Dermis blood vessel endothelial cell (primary cell): ENCODE results near the gene MYL12A. TPM values are rescaled to one million over a fixed set of nuclear protein-coding genes. Genes with fewer than 3 reads are reported as not detected.
"Not testable (repeated sequence)": the region's sequence is repeated elsewhere in the genome, so short reads cannot be mapped to it uniquely, and the experiment has no call there.

ENCODE experiments used
- DNase-seq: peaks from one replicate; pipeline ENCODE4 v3.0.0; 2010
- total RNA-seq: library from RNA; depleted of rRNA; stranded (reverse); fragments of >200 nt; gene quantifications from 2 replicates; pipeline ENCODE4 v1.2.3, GENCODE V29; 2014

MYL12A gene
- 781 and 1,396 TPM in 2 replicates for total RNA-seq

DNA sequence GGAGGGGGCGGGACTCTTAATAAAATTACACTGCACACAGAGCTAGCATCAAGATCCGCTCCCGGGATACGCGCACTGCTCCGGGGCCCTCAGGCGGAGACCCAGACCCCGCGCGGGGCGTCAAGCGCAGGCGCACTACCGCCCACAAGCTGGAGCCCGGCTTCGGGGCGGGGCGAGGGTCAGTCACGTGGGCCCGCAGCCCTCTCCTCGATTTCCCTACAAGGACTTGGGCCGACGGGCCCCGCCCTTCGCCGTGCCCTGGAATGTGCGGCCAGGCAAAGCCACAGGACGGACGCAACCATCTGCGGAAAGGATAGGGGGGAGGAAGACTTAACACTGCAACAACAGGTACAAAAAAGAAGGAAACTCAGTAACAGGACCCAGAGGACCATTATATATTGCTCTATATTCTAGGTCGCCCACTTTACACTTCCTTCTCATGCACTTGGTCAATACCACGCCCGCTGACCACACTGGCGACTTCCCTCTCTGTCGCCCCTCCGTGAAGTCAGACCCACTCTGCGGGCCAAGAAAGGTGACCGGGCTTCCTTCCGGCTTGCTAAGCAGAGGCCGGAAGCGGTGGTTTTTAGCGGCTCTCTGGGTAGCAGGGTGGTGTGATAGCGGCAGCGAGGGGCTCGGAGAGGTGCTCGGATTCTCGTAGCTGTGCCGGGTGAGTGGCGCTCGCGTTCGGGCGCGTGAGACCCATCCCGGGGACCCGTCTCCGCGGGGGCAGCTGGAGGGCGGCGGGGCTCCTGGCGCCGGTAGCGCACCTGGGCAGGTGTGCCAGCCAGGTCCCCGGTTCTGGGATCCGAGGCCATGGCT is at the start of gene MYL12A:
Gene MYL12A, plus strand, starts transcription at position 562 of the 822 bp plus-strand sequence. CDS start 5,447 bp downstream, outside the sequence.
- peak; percentile 99 for DNase-seq

DNA sequence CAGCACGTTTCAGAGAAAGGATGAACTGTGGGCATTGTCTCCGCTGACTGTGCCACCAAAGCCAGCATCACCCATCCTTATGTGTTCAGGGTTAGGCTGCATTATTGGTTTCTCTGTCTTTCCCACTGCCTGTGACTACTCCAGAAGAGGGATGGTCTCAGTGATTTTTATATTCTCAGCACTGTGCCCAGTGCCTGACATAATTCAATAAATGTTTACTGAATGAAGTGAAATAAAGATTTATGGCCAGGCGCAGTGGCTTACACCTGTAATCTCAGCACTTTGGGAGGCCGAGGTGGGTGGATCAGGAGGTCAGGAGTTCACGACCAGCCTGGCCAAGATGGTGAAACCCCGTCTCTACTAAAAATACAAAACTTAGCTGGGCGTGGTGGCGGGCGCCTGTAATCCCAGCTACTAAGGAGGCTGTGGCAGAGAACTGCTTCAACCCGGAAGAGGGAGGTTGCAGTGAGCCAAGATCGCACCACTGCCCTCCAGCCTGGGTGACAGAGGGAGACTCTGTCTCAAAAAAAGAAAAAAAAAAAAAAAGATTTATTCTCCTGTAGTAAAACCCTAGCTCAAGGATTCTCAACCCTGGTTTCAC is 49.2 kb upstream of the MYL12A start:
- DNase-seq: not testable (repeated sequence)

DNA sequence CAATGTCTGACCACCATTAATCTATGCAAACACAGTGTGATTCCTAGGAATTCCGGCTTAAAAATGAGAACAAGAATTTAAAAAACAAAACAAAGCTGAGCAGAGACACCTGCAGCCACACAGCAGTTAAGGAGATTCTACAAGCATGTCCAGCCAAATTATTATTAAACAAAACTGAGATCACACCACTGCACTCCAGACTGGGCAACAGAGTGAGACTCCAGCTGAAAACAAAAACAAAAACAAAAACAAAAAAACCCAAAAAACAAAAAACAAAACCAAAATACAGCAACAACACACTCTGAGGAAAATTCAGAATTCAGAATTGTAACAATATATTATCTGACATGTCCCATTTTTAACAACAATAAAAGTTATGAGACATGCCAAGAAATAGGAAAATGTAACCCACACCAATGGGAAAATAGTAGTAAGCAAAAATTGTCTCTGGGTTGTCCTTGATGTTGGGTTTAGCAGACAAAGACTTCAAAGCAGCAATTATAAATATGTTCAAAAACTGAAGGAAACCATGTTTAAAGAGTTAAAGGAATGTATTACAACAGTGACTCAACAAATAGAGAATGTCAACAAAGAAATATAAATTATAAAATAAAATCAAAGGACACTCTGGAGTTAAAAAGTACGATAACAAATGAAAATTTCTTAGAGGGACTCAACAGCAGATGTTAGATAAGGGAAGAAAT is 47.5 kb upstream of the MYL12A start:
- DNase-seq: no peak

DNA sequence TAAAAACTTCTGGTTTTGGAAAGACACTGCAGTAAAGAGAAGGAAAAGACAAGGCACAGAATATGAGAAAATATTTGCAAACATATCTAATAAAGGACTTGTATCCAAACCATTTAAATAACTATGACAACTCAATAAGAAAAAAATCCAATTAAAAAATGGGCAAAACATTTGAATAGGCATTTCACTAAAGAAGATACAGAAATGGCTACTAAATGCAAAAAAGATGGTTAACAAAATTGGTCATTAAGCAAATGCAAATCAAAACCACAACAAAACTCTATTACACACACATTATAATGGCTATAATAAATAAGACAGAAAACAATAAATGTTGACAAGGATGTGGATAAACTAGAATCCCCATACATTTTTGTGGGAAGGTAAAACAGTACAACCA is 42.4 kb upstream of the MYL12A start:
- no peak for DNase-seq

DNA sequence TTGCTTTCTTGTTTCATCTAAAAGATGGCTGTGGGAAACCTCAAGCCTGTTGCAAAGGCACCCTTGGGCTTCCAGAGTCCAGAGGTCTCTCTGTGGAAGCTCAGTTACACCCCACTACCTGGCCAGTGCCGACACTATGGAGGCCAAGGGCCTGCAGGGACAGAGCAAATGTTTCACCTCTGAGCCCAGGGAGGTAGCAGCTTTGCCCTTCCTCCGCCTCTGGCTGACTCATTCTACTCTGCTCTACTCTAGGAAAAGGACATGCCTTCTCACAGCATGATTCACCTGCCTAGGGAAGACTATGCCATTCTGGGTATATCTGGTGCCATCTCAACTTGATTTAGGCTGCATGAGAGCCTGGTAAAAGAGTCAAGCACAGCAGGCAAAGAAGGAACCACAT is 40.0 kb upstream of the MYL12A start:
- DNase-seq: no peak

DNA sequence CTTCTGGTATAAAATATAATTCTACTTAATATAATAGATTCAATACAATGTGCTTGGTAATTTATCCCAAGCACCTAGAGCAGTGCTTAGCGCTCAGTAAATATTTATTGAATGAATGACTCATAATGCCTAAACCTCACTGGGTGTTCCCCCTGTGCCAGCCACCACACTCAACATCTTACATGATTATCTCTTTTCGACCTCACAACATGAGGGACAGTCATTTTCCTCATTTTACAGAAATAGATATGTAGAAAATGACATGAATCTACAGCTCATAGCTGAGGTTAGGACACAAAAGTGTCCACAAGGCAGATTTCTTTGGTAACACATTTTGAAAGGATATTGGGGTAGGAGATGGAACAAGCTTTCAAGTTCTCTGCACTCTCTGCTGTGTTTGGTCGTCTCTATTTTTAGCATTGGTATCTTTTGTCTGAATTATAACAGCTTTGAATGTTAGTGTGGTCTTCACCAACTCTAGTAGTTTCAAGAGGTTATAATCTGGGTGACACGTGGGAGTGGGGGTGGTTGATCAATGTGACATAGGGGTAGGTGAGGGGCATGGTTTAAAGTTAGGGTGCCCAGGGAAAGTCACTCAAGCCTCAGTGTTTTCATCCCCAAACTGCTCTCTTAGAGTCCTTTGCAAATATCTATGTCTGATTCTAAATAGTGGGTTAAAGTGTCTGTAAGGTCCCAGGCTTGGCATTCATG is 37.6 kb upstream of the MYL12A start:
- DNase-seq: no peak

DNA sequence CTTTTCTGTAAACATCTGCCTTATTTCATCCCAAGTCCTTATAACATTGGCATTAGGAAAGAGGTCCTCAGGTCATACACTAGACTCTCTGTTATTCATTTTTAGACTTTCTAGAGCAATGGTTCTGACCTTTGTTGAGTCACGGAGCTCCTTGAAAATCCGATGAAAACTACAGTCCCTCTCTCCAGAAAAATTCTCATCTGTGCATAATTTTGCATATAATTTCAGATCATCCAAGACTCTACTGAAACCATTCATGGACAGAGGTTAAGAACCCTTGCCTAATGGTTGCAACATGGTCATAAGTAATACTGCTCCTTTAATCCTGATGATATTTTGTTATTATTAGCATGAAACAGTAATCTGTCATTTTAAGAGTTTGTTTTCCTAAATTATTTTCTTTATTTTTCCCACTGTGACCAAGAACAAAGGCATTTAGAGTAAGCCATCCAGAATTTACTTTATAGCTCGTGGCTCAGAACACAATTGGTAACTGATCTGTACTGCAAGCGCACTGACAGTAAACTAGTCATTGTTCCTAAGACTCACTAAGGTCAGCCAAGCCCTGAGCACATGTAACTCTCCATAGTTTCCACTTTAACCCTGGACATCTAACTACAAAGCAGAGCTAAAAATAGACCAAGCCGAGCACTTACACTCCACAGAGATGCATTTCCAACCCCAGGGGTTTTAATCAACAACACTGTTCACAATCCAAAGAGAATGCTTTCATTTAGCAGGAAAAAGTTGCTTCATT is 36.2 kb upstream of the MYL12A start:
- no peak for DNase-seq

DNA sequence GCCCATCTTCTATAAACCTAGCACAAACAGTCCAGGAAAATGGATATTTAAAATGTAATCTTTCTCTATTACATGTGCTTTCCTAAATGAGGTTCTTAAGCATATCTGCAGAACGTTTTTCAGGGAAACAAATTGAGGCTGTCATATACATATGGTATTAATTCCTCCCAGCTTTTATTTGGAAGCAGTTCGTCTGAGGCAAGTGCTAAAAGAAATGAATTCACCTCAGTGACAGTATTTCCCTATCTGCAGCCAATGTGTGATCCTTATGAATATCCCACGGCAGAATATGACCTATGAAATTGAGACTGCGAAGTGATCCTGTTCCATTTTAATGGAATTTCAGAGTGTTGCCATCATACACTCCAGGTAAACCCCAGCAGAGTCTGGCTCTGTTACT is 34.9 kb upstream of the MYL12A start:
- no peak for DNase-seq

DNA sequence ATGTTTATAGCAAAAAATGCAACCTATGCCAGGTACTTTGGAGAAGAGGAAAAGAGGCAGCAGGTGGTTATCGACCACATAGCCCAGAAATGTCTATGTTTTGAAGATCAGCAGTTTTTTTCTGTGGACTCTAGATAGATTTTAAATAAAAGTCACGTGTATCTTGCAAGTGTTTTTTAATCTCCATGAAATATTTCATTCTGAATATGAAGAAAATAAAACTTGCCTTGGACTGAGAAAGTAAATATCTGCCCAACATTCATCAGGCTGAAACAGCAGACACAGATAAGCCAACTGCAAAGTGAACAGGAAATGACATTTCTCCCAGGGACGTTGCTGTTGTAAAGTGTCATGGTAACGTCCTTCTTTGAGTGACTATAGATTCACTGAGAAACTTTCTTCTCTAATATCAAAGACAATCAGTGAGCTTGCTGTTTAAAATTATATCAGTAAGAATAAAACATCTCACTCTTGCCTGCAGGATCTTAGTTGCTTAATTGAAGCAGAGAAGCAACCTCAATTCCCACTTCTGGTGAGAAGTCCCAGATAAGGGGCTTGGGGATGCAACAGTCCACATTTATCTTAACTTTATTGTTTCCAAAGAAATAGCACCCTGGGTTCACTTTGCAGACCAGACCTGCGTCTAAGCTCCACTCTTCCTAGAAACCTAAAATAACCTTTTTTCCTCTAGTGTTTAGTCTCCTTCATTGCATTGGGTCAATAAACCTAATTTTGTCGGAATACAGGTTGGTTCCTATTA is 34.1 kb upstream of the MYL12A start:
- DNase-seq: peak; percentile 49

DNA sequence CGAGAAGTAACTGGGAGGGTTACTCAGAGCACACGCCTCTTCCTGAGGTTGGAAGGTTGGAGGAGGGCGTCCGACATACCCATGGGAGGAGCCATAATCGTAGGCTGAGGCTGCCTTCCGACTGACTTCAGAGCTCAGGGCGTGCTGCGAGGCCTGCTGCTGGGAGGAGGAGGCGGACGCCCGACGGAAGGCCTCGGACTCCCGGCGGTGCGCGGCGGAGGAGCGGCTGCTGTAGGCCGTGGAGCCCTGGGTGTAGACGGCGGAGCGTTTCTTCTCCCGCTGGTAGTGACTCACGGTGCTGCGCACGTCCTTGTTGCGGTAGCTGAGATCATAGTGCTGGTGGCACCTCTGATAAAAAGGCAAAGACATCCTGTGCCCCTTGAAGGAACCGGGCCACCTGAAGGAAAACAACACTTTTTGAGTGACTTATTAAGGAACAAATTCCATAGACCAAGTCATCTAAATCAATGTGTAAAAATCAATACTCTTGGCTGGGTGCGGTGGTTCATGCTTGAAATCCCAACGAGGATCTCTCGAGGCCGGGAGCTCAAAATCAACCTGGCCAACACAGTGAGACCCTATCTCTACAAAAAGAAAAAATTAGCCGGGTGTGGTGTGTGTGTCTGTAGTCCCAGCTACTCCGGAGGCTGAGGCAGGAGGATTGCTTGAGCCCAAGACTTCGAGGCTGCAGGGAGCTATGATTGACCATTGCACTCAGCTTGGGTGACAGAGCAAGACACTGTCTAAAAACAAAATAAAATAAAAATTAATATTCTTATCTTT is 32.6 kb upstream of the MYL12A start:
- DNase-seq: no peak

DNA sequence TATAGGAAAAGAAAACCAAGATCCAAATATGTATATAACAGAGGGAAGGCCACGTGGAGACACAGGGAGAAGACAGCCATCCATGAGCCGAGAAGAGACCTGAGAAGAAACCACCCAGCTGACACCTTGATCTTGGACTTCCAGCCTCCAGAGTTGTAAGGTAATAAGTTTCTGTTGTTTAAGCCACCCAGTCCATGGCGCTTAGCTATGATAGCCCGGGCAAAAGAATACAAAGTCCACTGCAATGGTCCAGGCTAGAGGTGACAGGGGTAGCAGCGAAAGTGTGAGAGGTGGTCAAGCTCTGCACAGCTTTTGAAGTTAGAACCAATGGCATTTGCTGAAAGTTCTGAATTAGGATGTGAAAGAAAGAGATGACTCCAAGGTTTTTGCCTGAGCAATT is 30.6 kb upstream of the MYL12A start:
- no peak for DNase-seq

DNA sequence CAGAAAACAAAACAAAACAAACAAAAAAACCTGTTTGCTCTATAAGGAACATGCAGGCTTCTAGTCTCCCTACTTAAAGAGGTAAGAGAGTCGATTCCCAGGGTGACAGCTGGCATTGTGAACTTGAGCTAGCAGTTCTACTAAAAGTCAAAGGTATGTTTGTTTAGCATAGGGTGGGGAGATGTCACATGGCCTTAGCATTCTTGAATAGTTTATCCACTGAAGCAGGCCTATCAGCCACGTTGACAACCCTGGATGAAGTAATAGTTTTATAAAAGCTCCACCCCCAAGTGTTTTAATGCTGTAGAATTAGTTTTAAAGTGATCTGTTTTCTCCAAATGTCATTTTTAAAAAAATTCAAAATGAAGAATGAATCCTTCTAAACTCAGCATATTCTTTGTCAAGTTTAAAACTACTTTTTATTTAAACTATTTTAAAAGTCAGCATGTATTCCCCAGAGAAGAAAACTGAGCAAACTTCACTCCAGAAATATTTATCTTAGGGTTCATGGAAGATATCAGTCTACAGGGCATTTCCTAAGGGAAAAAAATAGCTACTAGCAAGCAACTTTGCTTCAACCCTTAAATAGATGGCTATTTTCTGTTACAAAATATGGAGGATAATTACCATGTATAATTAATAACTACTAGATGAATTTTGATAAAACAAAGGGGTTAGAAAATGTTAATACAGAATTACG is 29.5 kb upstream of the MYL12A start:
- DNase-seq: no peak

DNA sequence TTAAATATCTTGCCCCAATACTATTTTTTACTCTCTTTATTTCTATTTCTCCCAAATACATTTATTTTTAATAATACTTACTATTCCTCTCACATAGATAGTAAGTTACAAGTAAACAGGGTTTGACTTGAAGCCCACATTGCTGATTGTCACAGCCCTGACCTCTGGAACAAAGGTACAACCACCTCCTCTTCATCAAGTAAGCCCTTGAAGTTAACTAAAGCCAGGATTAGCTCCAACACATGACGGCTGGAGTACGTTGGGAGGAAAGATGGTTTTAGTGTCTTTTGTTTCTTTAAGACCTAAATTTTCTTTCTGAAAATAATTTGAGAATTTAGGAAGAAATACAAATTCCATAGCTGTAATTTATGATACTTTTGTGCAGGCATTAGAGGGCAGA is 28.8 kb upstream of the MYL12A start:
- no peak for DNase-seq

DNA sequence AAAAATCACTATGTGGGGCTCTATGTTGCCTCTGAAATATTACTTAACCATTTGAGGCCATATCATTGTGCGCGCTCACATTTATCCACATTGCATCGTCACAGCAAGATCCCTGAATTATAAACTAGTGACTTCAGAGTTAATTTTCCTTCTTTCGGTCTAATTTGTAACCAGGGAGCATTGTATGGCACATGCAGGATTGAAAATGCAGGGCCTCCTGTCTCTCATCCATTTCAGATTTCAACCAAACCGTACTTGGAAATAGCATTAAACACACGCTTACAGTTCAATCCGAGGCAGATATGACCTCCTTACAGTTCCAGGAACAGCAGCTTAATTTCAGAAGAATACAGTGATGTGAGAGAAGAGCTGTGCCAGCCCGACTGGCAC is 28.4 kb upstream of the MYL12A start:
- DNase-seq: no peak

DNA sequence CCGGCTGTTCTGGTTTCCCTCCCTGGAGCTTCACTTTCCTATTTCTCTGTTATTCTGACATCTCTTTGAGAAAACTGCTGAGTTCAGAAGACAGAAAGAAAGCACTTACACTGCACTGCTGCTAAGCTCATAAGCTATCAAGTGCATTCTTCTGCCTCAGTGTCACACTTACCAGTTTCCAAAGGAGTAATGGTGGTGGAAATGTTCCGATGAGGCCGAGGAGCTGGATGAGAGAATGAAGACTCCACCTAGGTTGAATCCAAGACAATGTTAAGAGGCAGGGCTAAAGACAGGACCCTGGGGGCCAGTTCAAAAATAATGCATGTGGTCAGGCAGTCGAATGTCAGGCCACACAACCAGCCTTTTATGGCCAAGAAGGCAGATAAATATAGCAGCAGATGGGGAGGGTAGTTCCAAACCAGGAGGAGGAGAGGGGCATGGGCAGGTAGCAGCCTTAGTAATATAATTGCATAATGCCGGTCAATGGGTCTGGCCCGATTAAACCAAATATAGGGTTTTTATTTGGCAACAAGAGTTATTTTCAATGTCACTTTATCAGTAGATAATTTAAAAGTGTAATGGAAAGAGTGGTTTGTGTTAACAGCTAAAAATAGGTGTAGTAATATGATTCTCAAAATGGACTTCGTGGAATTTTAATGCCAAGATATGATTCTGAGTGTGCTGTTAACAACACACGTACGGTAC is 27.8 kb upstream of the MYL12A start, which contains the start of gene MYOM1:
Gene MYOM1, minus strand, starts transcription at position 338 of the 705 bp plus-strand sequence. CDS start 4,745 bp downstream, outside the sequence.
- DNase-seq: no peak

DNA sequence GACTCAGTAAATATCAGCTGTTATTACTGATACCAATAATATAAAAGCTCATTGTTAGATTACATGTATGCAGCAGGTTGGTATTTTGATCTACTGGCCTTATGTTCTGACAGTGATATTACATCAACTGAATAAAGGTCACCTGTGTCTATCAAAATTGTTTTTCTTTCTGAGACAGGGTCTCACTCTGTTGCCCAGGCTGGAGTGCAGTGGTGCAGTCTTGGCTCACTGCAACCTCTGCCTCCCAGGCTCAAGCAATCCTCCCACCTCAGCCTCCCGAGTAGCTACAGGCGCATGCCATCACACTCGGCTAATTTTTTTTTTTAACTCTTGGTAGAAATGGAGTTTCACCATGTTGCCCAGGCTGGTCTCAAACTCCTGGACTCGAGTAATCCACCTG is 26.7 kb upstream of the MYL12A start:
- DNase-seq: not testable (repeated sequence)

DNA sequence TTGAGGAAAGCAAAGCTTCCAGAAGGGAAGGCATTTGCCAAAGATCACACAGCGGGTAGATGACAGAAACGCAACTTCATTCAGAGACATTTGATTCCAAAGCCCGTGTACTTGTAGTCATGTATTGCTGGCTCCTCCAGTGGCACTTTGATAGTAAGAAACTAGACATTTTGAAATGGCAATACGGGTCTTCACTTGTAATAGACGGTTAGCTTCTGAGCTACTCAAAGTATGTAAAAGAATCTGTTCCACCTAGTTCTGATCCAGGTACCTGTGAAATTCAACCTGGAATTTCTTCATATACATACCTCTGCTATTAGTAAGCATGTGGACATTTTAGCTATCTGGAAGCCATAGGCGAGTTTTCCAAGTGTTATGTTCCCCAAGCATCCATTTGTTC is 26.1 kb upstream of the MYL12A start:
- no peak for DNase-seq

DNA sequence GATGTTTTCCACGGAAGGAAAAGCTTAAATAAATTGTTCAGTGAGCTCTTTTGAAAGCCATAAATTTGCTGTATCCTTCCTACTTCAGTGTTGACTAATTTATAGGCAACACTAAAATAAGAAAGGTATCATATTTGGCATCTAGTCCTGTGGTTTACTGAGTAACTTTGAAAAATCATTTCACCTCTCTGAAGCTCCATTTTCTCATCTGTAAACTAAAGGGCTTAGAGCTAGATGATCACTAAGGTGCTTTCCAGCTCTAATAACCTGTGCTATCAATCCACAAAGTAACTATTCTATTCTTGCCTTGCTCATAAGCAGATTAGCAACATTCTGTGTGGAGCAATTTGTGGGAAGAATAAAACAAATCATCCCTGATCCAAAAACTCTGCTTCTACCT is 24.2 kb upstream of the MYL12A start:
- DNase-seq: no peak

DNA sequence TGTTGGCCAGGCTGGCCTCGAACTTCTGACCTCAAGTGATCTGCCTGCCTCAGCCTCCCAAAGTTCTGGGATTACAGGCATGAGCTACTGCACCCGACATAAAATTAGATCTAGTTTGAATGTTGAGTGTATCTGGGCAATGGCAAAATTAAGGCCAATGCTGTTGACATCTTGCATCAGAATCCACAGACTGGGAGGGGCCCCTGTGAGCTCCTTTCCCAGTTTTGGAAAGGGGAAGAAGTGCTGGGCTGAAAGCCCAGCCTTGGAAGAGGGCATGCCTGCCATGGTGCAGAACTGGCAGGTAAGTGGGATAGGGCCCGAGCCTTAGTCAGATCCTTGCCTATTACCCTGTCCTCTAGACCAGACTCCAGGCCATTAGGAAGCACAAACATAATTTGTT is 23.4 kb upstream of the MYL12A start:
- DNase-seq: no peak
